ENCODE results near the gene CACNG3.
"Not testable (repeated sequence)": the region's sequence is repeated elsewhere in the genome, so short reads cannot be mapped to it uniquely, and the experiment has no call there.

CACNG3 gene

DNA sequence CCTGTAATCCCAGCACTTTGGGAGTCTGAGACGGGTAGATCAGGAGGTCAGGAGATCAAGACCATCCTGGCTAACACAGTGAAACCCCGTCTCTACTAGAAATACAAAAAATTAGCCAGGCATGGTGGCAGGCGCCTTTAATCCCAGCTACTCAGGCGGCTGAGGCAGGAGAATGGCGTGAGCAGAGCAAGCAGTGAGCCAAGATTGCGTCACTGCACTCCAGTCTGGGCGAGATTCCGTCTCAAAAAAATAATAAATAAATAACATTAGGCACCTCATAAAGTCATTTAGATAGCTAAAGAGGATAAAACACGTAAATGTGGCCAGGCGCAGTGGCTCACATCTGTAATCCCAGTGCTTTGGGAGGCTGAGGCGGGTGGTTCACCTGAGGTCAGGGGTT lies 87.7 kb downstream of the CACNG3 start:
- DNase-seq = not testable (repeated sequence)

DNA sequence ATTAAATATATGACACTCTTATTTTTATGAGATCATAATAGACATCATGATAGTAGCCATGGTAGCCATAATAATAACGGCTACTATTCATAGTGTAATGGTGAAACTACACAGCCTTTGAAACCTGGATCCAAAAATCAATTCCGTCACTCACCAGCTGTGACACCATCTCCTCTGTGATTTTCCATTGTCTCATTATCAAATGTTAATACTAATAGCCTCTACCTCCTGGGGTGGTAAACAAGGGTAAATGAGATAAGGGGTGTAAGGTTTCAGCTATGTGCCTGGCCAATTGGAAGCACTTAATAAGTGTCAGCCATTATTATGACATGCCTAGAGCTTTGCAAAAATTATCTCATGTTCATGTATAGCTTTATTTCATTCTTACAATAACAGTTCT lies 88.6 kb downstream of the CACNG3 start:
- no peak for DNase-seq

DNA sequence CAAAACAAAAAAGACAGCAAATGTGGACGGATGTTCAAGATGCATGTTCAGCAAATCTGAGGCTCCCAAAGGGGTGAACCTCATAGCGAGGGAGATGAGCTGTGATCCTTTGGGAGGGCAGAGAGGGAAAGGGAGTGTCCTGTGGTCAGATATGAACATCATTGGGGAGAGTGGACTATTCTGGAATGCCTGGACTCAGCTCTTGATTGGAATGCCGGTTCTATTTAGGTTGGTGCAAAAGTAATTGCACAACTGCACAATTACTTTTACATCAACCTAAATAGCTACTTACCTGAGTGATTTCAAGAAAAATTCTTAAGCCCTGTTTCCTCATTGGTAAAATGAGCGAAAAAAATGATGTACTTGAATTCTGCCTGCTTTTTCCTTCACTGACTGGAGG lies 89.6 kb downstream of the CACNG3 start:
- DNase-seq = no peak

- DNase-seq = no peak
These were observed 90.6 kb downstream of the CACNG3 start for GRCh38 chr16:24346734-24347133.

GRCh38 chr16:24347556-24347955 lies 91.4 kb downstream of the CACNG3 start:
- no peak for DNase-seq

DNA sequence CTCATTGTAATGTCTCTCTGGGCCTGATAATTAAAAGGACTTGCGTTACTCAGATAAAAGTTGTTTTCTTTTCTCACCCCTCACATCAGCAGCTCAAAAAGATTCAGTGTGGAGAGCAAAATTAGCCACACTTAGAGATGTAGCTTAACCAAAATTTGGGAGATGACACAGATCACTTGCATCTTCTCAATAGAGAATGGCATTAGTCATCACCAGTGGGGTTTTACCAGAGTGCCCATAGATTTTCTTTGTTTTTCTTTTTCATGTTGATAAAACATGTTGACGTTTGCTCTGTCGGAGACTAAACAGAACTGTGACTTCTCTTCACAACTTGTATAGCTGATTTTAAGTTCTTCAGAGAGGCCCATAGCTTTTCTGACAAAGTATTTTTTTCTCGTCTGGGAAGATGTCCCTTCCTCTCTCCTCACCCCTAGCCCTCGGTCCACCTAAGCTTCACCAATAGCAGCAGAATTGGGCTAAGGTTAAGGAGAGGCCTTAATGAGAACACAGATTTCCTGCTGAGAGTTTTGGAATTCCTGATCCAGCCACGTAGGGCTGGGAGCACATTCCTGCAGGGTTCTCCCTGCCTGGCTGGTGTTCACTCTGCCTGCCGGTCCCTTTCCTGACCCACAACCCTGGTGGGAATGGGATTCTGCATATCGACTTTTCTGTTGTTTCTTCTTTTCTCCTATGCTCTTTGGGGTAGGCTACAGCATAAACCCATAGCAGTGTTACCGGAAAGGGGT lies 92.6 kb downstream of the CACNG3 start:
- DNase-seq = no peak

DNA sequence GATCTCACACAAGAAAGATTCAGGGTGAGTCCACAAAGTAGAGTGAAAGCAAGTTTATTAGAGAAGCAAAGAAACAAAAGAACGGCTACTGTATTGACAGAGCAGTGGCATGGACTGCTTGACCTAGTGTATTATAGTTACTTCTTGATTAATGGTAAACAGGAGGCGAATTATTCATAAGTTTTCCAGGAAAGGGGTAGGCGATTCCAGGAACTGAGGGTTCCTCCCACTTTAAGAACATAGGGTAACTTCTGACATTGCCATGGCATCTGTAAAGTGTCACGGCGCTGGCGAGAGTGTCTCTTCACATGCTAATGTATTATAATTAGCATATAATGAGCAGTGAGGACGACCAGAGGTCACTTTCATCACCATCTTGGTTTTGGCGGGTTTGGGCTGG lies 93.2 kb downstream of the CACNG3 start:
- DNase-seq = no peak

DNA sequence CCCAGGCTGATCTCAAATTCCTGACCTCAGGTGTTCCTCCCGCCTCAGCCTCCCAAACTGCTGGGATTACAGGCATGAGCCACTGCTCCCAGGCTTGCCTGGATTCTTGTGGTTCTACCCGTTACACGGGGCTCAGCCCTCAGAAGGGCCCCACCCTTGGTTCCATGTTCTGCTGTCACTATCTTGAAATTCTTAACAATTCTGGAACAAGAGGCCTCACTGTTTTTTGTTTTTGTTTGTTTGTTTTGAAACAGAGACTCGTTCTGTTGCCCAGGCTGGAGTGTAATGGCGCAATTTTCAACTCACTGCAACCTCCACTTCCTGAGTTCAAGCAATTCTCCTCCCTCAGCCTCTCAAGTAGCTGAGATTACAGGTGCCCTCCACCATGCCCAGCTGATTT lies 96.6 kb downstream of the CACNG3 start:
- no peak for DNase-seq

- no peak for DNase-seq
These were observed 97.5 kb downstream of the CACNG3 start for GRCh38 chr16:24353622-24354021.

DNA sequence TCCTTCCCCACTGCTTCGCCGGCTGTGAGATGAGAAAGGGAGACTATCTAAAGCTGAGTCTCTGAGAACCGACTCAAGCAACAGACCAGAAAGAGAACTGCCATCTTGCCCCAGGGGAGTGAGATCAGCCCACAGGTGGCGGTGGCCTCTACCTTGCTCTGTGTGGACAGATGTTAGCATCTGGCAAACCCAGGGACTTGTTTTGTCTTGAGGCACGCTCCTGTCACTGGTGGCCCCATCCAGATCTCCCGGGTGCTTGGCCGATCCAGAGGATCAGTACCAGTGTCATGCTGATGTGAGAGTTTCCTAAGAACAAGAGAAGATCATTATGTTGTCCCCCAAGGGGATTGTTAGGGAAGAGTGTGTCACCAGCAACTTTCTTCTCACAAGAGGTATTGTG lies 101.4 kb downstream of the CACNG3 start:
- DNase-seq = no peak

DNA sequence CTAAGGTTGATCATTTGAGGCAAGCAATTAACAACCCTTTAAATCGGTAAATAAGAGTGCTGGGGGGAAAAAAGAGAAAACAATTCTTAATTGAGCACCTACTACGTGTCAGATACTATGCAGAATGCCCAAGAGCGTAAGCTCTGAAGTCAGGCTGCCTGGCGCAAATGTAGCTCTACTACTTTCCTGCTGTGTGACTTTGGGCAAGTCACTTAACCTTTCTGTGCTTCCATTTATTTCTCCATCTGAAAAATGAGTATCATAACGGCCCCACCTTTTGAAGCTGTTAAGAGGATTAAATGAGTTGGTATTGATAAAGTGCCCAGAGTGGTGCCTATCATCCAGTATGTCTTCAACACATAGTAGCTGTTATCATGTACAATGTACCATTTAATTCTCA lies 102.0 kb downstream of the CACNG3 start:
- no peak for DNase-seq

DNA sequence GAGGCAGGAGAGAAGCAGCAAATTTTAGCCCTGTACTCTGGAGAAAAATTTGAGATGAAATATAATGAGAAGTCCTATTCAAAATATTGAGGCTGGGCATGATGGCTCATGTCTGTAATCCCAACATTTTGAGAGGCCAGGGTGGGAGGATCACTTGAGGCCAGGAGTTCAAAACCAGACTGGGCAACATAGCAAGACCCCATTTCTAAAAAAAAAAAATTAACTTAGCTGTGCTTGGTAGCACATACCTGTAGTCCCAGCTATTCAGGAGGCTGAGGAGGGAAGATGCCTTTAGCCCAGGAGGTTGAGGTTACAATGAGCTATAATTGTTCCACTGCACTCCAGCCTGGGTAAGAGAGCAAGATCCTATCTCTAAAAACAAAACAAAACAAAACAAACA lies 103.4 kb downstream of the CACNG3 start:
- no peak for DNase-seq

GRCh38 chr16:24360936-24361335 lies 104.8 kb downstream of the CACNG3 start:
- DNase-seq = no peak

DNA sequence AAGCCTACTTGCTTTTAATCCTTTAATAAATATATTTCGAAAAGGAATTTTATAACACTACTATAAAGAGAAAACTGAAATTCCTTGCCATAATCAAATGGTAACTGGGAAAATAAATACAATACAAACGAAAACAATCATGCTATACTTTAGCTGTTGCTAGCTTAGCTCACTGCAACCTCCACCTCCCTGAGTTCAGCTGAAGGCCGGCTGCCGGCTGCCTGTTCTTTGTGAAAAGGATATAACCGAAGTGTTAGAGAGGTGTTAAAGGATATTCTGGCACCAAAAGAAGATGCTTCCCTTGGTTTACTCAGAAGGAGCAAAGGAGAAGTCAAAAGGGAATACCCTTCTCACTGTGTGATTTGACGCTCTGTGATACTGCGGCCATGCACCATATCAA lies 108.5 kb downstream of the CACNG3 start:
- DNase-seq = no peak

GRCh38 chr16:24367186-24367710 lies 111.1 kb downstream of the CACNG3 start:
- DNase-seq = no peak

- no peak for DNase-seq
These were observed 116.7 kb downstream of the CACNG3 start for GRCh38 chr16:24372824-24373223.

DNA sequence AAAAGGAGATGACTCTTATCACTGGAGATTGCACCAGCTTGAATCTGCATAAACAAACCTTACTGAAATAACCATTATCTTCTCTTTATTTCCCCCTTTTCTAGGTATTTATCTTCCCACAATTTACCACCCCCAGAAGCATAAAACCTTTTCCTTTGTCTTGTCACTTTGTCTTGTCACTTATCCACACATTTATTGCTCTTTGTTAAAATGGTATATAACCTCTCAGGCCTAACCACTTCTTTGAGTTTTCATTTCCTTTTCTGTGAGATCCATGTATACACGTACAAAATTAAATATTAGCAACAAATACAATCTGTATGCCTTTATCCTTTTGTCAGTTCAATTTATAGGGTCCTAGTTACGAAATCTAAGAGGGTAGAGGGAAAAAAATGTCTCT lies 122.9 kb downstream of the CACNG3 start:
- DNase-seq = no peak

GRCh38 chr16:24381470-24382118 lies 125.5 kb downstream of the CACNG3 start:
- DNase-seq = no peak

GRCh38 chr16:24382762-24383407 lies 126.8 kb downstream of the CACNG3 start:
- no peak for DNase-seq

DNA sequence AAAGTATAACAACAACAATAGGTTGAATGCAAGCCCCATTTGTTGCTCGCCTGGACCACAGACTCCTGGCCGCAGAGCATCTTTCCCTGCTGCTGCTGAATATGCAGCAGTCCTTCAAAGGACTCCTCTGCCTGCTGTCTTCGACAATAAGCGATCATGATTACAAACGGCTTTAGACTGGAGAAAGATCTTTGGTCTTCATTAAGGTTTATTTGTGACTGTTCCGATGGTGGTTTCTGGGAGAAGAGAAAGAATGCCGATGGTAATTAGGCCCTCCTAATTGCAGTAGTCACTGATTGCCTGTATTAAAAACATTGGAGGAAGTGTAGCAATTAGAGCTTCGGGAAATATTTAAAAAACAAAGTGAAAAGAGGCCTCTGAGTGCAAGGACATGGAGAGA lies 138.2 kb downstream of the CACNG3 start:
- no peak for DNase-seq

GRCh38 chr16:24396350-24397271 lies 140.5 kb downstream of the CACNG3 start:
- DNase-seq = no peak

- DNase-seq = no peak
These were observed 152.9 kb downstream of the CACNG3 start for GRCh38 chr16:24409045-24409444.
